GM21619 (cell line): ENCODE data around the gene RNASEH2C.
A peak's percentile ranks its signal among the peaks of the same experiment; 100 is the strongest.
"Not testable (repeated sequence)": the region's sequence is repeated elsewhere in the genome, so short reads cannot be mapped to it uniquely, and the experiment has no call there.

Source experiments
- ATAC-seq: cut with Tn5 transposase; IDR thresholded peaks from one replicate; pipeline ENCODE4 v1.9.1; 2021; ENCODE audit not compliant: unreplicated experiment

The RNASEH2C gene

DNA sequence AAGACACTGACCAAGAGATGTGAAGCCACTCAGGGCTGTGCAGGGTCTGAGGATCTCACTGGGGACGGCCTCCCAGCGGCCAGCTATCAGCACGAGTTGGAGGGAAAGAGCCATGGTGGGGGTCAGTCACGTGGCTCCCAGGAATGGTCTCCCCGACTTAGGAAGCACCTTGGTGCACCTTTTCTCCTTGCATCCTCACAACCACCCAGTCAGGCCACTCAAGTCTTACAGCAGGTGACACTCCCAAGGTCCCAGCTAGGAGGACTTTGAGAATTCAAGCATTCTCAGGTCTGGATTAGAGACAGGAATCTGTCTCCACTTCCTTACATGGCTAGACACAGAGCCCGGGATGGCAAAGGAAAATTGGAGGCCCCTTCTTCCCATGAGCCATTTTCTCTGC is 2.7 kb downstream of the RNASEH2C start:
- no peak for ATAC-seq

DNA sequence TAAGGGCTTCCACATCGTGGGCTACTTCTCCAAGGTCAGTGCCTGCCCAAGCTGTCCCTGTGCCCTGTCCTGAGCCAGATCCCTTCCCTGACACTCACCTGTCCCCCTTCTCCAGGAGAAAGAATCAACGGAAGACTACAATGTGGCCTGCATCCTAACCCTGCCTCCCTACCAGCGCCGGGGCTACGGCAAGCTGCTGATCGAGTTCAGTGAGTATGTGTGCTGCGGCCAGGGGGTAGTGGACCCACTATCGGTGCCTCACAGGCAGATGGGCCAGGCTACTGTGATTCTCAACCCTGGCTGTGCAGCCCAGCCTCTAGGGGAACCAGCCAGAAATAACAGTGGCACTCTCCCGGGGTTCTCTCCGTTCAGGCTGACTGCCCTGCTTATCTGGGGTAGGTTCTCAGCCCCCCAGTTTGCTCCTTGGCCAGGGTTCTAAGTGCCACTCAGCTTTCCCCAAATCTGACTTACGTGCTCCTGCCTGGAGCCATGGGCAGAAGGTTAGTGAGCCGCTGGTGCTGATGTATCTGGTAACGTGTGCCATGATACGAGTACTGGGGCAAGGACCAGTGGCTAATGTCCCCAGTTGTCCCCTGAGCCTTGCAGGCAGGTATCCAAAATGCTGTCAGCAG is 3.7 kb downstream of the RNASEH2C start:
- ATAC-seq, result no peak

DNA sequence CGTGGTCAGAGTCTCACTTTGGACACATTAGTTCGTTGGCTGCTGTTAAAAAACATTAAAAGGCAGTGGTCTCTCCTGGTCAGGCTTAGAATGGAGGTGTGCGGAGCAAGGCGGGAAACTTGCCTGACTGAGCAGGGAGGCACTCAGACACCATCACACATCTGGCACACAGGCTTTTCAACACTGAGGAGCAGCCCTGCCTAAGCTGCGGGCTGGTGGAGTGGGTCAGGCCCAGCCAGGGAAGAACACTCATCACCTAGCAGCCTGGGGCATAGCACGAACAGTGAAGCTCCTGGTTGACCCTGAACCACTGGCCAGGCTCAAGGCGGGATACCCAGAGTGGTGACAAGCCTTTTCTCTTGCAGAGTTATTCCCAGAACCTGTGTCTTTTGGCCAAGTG is 4.3 kb downstream of the RNASEH2C start:
- ATAC-seq, result no peak

- no peak for ATAC-seq
Measured at GRCh38 chr11:65714433-65714832, 6.2 kb downstream of the RNASEH2C start.

- no peak for ATAC-seq
Measured at GRCh38 chr11:65713212-65713969, 7.2 kb downstream of the RNASEH2C start.

DNA sequence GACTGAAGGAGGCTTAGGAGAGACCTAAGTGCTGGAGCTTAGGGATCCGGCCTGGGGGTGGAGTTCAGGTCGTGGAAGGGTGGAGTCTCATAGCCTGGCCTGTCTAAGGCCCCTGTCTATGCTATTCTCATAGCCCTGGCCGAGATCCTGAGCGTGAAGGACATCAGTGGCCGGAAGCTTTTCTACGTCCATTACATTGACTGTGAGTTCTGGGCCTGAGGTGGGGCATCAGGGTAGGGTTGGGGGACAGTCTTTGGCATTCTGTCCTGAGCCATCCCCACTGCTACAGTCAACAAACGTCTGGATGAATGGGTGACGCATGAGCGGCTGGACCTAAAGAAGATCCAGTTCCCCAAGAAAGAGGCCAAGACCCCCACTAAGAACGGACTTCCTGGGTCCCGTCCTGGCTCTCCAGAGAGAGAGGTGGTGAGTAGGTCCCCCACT is 7.9 kb downstream of the RNASEH2C start:
- ATAC-seq, result no peak

DNA sequence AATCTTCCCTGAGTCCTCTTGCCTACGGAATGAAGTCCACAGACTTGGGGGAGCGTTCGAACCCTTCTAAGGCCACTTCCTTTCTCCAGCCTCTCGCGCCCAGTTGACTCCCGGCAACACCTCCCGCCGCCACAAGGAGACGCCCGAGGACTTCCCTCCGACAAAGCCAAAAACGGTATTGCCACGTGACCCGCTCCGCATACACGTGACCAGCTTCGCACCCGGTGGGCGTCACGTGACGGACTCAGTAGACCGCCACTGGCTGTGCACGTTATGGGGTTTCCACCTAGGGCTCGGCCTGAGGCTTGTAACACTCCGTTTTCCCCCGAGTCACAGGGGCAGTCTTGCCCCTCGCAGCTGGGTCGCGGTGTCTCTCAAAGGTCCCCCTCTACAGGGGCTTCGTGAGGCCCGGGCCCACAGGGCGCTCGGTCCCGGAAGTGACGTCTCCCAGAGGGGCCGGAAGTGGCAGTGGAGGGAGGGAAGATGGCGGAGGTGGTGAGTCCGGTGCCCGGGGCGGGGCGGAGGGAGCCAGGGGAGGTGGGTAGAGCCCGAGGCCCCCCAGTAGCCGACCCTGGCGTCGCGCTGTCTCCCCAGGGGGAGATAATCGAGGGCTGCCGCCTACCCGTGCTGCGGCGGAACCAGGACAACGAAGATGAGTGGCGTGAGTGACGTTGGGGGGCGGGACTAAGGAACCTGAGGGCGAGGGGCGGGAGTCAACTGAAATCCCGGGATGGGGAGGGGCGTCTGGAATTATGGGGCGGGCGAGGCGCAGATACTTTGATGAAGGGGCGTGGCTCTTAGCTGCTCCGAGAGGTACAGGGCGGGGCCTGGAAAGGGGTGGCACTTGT is 8.6 kb downstream of the RNASEH2C start, which contains the start of gene KAT5:
Gene KAT5 (plus strand): TSS at position 468 of the 848 bp plus-strand sequence. CDS start 16 bp downstream, at position 484.
- ATAC-seq, result peak; percentile 68

DNA sequence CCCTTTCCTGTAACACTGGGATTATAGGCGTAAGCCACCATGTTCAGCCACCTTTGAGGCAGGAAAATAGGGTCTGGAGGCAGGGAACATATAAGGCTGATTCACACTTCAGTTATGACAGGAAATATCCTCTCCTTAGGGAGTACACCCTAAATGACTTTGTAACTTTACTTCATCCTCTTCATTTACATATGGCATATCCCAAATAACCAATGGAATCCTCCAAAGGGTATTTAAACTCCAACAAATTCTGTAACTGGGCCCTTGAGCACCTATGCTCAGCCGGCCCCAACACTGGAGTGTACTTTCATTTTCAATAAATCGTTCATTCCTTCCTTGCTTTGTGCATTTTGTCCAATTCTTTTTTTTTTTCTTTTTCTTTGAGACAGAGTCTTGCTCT is 10.2 kb downstream of the RNASEH2C start:
- ATAC-seq, result no peak

DNA sequence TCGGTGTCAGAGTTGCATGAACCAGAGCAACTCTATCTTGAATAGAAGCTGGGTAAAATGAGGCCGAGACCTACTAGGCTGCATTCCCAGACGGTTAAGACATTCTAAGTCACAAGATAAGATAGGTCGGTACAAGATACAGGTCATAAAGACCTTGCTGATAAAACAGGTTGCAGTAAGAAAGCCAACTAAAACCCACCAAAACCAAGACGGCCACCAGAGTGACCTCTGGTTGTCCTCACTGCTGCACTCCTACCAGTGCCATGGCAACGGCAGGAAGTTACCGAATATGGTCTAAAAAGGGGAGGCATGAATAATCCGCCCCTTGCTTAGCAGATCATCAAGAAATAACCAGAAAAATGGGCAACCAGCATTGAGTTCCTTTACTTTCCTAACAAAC is 10.9 kb downstream of the RNASEH2C start:
- ATAC-seq, result no peak

- ATAC-seq, result no peak
Measured at GRCh38 chr11:65708451-65708850, 12.1 kb downstream of the RNASEH2C start.

DNA sequence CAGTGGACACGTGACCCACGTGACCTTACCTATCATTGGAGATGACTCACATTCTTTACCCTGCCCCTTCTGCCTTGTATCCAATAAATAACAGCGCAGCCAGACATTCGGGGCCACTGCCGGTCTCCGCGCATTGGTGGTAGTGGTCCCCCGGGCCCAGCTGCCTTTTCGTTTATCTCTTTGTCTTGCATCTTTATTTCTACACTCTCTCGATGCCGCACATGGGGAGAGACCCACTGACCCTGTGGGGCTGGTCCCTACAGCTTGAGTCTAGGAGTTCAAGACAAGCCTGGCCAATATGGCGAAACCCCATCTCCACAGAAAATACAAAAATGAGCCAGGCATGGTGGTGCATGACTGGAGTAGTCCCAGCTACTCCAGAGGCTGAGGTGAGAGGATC is 13.6 kb downstream of the RNASEH2C start:
- ATAC-seq, result not testable (repeated sequence)

GRCh38 chr11:65706303-65706763 is 14.3 kb downstream of the RNASEH2C start:
- ATAC-seq, result not testable (repeated sequence)

DNA sequence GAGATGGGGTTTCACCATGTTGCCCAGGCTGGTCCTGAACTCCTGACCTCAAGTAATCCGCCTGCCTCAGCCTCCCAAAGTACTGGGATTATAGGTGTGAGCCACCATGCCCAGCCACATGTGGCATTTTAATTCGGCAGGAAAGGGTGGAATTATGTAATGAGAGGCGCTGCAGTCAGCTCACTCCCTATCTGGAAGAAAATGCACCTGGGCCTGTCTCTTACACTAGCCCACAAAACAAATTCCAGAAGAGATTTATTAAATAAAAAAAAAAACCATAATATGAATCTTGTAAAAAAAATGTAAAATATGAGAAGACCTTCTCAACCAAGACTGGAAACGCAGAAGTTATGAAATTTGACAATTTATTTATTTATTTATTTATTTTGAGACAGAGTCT is 16.8 kb downstream of the RNASEH2C start:
- no peak for ATAC-seq

- ATAC-seq, result no peak
Measured at GRCh38 chr11:65701686-65702085, 18.9 kb downstream of the RNASEH2C start.

DNA sequence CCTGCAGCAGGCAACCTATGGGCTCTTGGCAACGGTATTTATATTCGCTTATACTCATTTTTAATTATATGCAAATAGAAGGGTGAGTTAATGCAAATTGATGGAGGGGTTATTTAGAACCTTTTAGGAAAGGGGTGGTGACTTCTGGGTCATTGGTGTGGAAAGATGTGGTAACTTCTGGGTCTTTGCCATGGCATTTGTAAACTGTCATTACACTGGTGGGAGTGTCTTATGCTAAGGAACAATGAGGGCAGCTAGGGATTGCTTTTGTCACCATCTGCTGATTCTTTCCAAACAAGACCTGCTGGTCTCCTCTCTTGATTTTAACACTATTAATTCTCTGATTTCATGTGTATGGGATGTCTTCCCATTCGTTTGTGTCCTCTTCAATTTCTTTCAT is 20.2 kb downstream of the RNASEH2C start:
- no peak for ATAC-seq

- ATAC-seq, result no peak
Measured at GRCh38 chr11:65699306-65699705, 21.3 kb downstream of the RNASEH2C start.

DNA sequence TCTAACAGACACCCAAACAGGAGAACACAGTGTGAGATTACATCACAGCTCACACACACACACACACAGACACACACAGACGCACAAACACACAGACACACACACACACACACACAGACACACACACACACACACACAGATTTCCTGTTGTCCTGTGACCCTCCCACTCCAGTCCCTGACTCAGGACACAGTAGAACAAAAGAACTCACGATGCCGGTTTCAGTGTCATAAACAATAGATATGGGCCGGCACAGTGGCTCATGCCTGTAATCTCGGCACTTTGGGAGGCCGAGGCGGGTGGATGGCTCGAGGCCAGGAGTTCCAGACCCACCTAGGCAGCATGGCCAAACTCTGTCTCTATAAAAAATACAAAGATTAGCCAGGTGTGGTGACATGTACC is 22.4 kb downstream of the RNASEH2C start:
- no peak for ATAC-seq

DNA sequence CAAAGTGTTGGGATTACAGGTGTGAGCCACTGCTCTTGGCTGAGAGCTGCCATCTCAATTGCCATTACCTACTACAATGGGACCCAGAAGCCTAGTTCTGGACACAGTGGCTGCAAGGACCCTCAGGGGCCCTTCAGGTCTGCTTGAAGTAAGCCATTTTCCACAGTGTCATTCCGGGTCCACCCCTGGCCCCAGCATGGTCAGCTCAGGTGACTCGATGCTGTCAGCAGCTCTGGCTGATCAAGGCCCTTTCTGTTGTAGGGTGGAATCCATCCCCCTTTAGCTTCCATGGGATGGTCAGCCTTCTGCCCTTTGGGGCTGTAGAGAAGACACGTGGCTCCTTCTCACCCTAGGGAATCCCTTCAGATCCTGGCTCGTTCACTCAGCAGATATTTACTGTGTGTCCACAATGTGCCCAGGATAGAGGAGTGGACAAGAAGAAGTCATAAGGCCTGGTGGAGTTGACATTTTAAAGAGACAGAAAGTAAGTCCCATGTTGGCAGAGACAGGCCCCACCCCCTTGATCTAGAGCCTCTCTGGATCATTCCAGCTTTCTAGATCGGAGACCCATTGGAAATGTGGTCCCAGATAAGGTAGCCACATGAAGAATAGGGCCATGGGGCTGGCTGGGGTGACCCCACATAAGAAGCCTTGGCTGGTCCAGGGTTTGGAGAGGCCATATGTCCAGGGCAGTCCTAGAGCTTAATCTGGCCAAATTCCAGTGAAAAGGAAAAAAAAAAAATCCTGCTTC is 23.6 kb downstream of the RNASEH2C start:
- ATAC-seq, result no peak

DNA sequence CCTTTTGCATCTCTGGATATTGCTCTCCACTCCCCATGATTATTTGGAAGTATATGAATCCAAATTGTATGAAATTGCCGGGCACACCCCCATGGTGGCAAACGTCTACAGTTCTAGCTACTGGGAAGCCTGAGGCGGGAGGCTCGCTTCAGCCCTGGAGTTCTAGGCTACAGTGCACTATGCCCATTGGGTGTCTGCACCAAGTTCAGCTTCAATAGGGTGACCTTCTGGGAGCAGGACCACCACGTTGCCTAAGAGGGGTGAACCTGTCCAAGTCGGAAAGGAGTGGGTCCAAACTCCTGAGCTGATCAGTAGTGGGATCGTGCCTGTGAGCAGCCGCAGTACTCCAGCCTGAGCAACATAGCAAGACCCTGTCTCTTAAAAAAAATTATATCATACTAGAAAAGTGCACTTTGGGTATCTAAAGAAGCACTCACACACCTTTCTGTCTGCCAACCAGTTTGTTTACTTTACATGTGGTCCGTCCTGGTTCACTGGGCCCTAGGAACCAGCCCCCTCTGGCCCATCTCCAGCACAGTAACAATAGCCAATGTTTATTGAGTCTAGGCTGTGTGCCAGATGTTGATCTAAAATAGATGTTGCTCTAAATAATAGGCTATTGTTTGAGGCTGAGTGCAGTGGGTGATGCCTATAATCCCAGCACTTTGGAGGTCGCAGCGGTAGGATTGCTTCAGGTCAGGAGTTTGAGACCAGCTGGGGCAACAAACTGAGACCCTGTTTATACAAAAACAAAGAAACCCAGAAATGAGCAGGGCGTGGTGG is 24.9 kb downstream of the RNASEH2C start:
- no peak for ATAC-seq

DNA sequence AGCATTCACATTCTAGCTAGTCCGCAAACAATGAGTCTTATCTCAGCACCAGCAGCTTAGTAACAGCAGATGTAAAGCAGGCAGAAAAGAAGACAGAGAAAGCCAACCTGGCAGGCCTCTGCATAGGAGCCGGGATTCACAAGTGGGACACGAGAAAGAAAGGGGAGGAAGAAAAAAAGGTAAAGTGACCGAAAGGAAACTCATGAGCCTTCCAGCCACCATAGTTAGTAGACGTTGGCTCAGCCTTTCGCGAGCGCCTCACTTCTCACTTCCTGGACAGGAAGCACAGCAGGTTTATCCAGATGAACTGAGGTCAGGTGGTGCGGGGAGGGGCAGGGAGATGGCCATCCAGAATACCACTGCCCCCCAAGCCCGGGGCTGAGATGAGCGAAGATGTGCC is 28.2 kb downstream of the RNASEH2C start:
- no peak for ATAC-seq
